Osteoblast (primary cell): ENCODE measurements around the gene PIK3C2B. TPM values are rescaled to one million over a fixed set of nuclear protein-coding genes. Genes with fewer than 3 reads are reported as not detected.

ENCODE experiments used
- DNase-seq: peaks from one replicate; pipeline ENCODE4 v3.0.0; 2011; ENCODE audit warnings: low spot score, mixed read lengths; ENCODE audit not compliant: insufficient read length; ENCODE audit errors: missing footprints
- H2AFZ ChIP-seq: 2 replicates; pipeline ENCODE4 v1.6.0; 2011; ENCODE audit warnings: mild to moderate bottlenecking, low read length
- H3K27ac ChIP-seq: 2 replicates; pipeline ENCODE4 v1.5.1; 2011; ENCODE audit warnings: mild to moderate bottlenecking, low read depth, low read length, moderate library complexity
- H3K27me3 ChIP-seq: 2 replicates; pipeline ENCODE4 v1.6.0; 2012; ENCODE audit warnings: mild to moderate bottlenecking, control low read depth, inconsistent platforms, low read length, moderate library complexity; ENCODE audit not compliant: insufficient read depth
- H3K36me3 ChIP-seq: 2 replicates; pipeline ENCODE4 v1.5.1; 2011; ENCODE audit warnings: mild to moderate bottlenecking, low read length, control low read depth, moderate library complexity; ENCODE audit not compliant: insufficient read depth
- H3K4me1 ChIP-seq: 2 replicates; pipeline ENCODE4 v1.5.1; 2011; ENCODE audit warnings: mild to moderate bottlenecking, low read length, control low read depth, moderate library complexity; ENCODE audit not compliant: insufficient read depth
- H3K4me2 ChIP-seq: 2 replicates; pipeline ENCODE4 v1.6.0; 2011; ENCODE audit warnings: mild to moderate bottlenecking, low read length; ENCODE audit not compliant: insufficient read depth
- H3K4me3 ChIP-seq: fragments of 200-600 bp; sonication (generic); 3 replicates; pipeline ENCODE4 v1.5.1; 2012; ENCODE audit warnings: mild to moderate bottlenecking, low read length, inconsistent platforms; ENCODE audit not compliant: insufficient read depth
- H3K79me2 ChIP-seq: 2 replicates; pipeline ENCODE4 v1.6.0; 2012; ENCODE audit warnings: mild to moderate bottlenecking, low read length, control low read depth, inconsistent platforms; ENCODE audit not compliant: insufficient read depth
- H3K9me3 ChIP-seq: 2 replicates; pipeline ENCODE4 v1.5.1; 2011; ENCODE audit warnings: low read depth, low read length, control low read depth
- H4K20me1 ChIP-seq: 2 replicates; pipeline ENCODE4 v1.6.0; 2012; ENCODE audit warnings: mild to moderate bottlenecking, low read length, control low read depth; ENCODE audit not compliant: insufficient read depth
- total RNA-seq: library from RNA; depleted of rRNA; stranded (reverse); fragments of >200 nt; gene quantifications from 2 replicates; pipeline ENCODE4 v1.2.3, GENCODE V29; 2012
- TF ChIP-seq, protein P1 (sequence below): IDR thresholded peaks from 2 replicates; pipeline ENCODE4 v1.5.1; 2011; ENCODE audit warnings: mild to moderate bottlenecking, low read depth, low read length, moderate library complexity; ENCODE audit errors: extremely low read depth

PIK3C2B gene
- total RNA-seq, 1 donor = 0.36 TPM

DNA sequence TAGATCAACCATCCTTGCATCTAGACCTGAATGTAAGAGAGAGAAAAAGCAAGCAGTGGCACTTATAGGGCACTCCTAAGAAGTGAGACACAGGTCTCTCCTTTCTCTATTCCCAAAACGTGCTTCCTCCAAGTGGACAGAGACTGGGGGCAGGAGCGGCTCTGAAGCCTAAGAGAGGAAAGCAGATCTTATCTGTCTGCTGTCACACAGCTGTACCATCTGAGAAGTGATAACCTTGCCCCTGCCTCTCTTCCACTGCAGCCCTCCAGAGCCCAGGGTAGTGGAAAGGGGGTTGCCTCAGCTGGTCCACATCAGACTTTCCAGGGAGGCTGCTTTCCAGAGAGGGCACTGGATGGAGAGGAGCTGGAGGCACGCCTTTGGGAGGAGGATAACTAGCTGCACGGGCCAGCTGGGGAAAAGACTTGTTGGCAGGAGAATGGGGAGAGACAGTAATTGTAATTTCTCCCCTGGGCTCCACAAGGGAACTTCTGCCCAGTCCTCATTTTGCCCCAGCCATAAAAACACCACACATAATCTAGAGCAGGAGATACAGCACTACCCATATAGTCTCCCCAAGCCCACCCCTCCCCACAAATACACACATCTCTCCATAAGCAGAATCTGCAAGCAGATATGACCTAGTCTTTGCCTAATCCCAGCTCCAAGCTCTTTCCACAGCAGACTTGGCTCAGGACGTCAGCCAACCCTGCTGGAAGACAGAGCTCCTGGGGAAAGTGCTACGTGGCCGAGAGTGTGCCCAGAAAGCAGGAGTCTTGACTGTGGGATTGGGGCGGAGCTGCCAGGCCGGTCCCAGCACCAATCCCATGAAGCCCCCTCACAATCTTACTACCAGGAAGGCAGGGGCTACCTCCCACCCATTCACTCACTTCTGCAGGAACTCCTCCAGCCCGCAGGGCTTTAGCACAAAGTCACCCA, 31.2 kb downstream of the PIK3C2B start:
- Histone ChIP-seq H3K27me3 (peaks cover 36% of the 10 kb centered on the region), H4K20me1 (no peaks in the 10 kb centered on the region), H3K36me3 (no peaks in the 10 kb centered on the region), H3K4me3 (no peak overlapping the region), H2AFZ (no peak overlapping the region), H3K4me1 (no peaks in the 10 kb centered on the region), H3K4me2 (no peak overlapping the region), H3K27ac (no peak overlapping the region), H3K79me2 (no peaks in the 10 kb centered on the region), H3K9me3 (no peaks in the 10 kb centered on the region)
- TF ChIP-seq, protein P1, sequence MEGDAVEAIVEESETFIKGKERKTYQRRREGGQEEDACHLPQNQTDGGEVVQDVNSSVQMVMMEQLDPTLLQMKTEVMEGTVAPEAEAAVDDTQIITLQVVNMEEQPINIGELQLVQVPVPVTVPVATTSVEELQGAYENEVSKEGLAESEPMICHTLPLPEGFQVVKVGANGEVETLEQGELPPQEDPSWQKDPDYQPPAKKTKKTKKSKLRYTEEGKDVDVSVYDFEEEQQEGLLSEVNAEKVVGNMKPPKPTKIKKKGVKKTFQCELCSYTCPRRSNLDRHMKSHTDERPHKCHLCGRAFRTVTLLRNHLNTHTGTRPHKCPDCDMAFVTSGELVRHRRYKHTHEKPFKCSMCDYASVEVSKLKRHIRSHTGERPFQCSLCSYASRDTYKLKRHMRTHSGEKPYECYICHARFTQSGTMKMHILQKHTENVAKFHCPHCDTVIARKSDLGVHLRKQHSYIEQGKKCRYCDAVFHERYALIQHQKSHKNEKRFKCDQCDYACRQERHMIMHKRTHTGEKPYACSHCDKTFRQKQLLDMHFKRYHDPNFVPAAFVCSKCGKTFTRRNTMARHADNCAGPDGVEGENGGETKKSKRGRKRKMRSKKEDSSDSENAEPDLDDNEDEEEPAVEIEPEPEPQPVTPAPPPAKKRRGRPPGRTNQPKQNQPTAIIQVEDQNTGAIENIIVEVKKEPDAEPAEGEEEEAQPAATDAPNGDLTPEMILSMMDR = no peak
- DNase-seq = peak; percentile 82

DNA sequence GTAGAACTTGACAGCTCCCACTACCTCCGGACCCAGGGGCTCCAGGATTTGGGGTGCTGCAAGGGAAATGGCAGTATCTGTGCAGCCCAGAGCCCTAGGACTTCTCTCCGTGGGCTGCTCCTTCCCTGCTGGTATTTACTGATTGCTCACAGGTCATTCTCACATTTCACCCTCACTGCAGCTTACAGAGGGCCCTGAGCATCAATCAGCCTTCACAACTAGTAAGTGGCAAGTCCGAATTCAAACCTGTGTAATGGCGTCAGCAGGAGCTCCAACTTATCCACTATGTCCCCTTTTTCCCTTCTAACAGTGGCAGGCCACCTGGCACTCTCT, 32.4 kb downstream of the PIK3C2B start:
- no peaks in the 10 kb centered on the region for H4K20me1 ChIP-seq
- H3K4me3 ChIP-seq = no peak overlapping the region
- no peak overlapping the region for H3K4me2 ChIP-seq
- no peaks in the 10 kb centered on the region for H3K4me1 ChIP-seq
- no peaks in the 10 kb centered on the region for H3K36me3 ChIP-seq
- TF ChIP-seq, protein P1 = no peak
- no peaks in the 10 kb centered on the region for H3K9me3 ChIP-seq
- no peak for DNase-seq
- H3K27ac ChIP-seq = no peak overlapping the region
- no peak overlapping the region for H2AFZ ChIP-seq
- H3K79me2 ChIP-seq = no peaks in the 10 kb centered on the region
- H3K27me3 ChIP-seq = peaks cover 44% of the 10 kb centered on the region

DNA sequence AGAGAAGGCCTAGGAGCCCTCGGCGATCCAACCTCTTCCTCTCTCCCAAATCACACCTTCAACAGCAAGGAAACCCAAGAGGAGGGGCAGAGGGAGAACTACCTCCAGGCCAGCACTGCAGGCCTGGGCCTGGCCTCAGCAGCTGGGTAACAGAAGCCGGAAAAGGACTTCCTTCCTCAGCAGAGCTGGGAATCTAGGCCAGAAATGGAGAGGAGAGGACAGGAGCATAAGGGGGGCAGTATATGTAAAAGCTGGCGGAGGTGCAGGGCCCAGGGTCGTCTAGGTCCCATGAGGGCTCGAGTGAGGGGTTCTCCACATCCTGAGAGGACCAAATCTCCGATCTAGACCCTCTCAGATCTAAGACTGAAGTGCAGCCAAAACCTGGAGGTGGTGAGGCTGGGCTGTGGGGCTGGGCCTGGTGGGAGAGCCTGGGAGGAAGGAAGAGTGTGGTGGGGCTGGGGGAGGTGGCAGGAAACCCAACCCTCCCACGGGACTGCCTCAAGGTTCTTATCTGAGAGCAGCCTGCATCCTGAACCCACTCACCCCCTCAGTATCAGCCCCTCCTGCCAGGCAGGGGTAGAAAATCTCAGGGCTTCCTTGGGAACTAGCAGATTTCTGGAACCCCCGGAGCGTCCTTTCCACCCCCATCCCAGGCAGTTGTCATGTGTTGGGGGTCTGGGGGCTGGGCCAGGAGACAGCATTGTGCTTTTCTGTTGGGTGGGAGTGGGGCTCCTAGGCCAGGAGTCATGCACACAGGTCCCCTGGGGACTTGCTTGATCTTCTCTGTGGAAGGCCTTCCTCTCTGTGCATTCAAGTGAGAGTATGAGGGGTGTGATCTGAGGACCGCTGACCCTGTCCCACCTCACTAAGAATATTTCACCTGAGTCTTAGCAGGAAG, 33.0 kb downstream of the PIK3C2B start:
- H3K9me3 ChIP-seq = no peaks in the 10 kb centered on the region
- H3K36me3 ChIP-seq = no peaks in the 10 kb centered on the region
- H3K27me3 ChIP-seq = peaks cover 44% of the 10 kb centered on the region
- DNase-seq = no peak
- no peak overlapping the region for H3K4me2 ChIP-seq
- TF ChIP-seq, protein P1 = no peak
- no peaks in the 10 kb centered on the region for H3K4me1 ChIP-seq
- H3K4me3 ChIP-seq = no peak overlapping the region
- H2AFZ ChIP-seq = no peak overlapping the region
- H3K79me2 ChIP-seq = no peaks in the 10 kb centered on the region
- H4K20me1 ChIP-seq = no peaks in the 10 kb centered on the region
- no peak overlapping the region for H3K27ac ChIP-seq

DNA sequence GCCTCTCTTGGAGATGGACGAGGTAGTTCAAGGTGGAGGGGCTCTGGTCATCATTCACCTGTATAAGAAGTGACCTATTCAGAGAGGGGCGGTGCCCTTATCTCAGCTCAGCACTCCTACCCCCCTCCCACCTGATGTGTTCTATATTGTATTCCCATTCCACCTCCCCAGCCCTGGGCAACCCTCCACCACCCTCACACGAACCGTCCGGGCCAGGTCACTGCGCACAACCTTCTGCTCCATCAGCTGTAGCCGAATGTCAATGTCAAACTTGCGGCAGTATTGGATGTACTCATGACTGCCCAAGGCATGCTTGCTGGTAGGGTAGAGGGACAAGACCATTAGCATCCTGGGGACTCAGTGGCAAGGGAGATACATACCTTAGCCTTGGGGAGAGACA, 34.3 kb downstream of the PIK3C2B start:
- Histone ChIP-seq H2AFZ (no peak overlapping the region), H3K9me3 (no peaks in the 10 kb centered on the region), H3K4me1 (no peaks in the 10 kb centered on the region), H3K4me2 (no peak overlapping the region), H3K36me3 (no peaks in the 10 kb centered on the region), H4K20me1 (no peaks in the 10 kb centered on the region), H3K27me3 (peaks cover 36% of the 10 kb centered on the region), H3K4me3 (no peak overlapping the region), H3K27ac (no peak overlapping the region), H3K79me2 (no peaks in the 10 kb centered on the region)
- TF ChIP-seq, protein P1 = no peak
- no peak for DNase-seq
